Measurements from ENCODE around the gene KIF25.

DNA sequence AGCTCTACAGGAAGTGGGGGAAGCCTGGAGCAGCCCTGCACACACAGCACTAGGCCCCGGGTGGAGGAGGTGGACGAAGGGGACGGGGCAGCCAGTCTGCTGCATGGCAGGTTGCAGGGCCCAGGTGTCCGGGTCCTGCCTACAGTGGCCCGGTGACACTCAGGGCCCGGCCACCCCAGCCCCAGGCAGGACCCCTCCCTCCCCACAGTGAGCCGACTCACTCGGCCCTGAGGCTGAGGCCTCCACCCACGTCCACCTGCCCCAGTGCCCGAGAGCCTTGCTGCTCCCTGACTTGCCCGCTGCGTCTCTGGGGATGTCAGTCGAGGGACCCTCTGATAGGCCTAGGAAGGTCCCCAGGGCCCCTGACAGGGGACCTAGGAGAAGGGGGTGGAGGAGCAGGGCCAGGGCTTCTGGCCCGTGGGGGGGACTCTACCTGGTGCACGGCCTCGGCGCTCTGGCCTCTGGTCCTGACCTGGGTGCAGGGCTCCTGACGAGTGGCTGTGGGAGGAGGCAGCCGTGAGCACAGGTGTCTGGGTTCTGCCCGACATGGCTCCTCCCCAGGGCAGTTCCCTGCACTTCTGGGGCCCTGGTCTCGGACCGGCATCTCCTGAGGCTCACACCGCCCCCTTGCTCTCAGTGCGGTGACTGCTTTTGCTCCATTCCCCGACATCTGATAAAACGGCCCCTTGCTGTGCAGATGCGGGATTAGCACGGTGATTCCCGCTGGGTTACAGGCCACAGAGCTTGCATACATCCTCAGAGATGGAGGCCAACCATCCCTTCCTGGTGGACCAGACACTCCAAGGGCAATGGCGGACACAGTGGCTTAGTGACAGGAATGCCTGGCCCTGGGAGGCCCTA lies 61.5 kb downstream of the KIF25 start:
- TF ChIP-seq CREB1 (CRISPR knock-in tag; IDR thresholded peaks at IDR 0.05) (no peak), SP1 (CRISPR knock-in tag; conservative IDR thresholded peaks at IDR 0.05) (no peak), CREM (CRISPR knock-in tag; IDR thresholded peaks at IDR 0.05) (no peak), SMAD3 (CRISPR knock-in tag; IDR thresholded peaks at IDR 0.05; ENCODE audit: borderline replicate concordance) (no peak)
- TF ChIP-seq, protein P1, sequence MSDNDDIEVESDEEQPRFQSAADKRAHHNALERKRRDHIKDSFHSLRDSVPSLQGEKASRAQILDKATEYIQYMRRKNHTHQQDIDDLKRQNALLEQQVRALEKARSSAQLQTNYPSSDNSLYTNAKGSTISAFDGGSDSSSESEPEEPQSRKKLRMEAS (CRISPR knock-in tag; IDR thresholded peaks at IDR 0.05), result no peak
- TF ChIP-seq, protein P2, sequence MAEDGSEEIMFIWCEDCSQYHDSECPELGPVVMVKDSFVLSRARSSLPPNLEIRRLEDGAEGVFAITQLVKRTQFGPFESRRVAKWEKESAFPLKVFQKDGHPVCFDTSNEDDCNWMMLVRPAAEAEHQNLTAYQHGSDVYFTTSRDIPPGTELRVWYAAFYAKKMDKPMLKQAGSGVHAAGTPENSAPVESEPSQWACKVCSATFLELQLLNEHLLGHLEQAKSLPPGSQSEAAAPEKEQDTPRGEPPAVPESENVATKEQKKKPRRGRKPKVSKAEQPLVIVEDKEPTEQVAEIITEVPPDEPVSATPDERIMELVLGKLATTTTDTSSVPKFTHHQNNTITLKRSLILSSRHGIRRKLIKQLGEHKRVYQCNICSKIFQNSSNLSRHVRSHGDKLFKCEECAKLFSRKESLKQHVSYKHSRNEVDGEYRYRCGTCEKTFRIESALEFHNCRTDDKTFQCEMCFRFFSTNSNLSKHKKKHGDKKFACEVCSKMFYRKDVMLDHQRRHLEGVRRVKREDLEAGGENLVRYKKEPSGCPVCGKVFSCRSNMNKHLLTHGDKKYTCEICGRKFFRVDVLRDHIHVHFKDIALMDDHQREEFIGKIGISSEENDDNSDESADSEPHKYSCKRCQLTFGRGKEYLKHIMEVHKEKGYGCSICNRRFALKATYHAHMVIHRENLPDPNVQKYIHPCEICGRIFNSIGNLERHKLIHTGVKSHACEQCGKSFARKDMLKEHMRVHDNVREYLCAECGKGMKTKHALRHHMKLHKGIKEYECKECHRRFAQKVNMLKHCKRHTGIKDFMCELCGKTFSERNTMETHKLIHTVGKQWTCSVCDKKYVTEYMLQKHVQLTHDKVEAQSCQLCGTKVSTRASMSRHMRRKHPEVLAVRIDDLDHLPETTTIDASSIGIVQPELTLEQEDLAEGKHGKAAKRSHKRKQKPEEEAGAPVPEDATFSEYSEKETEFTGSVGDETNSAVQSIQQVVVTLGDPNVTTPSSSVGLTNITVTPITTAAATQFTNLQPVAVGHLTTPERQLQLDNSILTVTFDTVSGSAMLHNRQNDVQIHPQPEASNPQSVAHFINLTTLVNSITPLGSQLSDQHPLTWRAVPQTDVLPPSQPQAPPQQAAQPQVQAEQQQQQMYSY (CRISPR knock-in tag; IDR thresholded peaks at IDR 0.05), result no peak
- TF ChIP-seq, protein P3, sequence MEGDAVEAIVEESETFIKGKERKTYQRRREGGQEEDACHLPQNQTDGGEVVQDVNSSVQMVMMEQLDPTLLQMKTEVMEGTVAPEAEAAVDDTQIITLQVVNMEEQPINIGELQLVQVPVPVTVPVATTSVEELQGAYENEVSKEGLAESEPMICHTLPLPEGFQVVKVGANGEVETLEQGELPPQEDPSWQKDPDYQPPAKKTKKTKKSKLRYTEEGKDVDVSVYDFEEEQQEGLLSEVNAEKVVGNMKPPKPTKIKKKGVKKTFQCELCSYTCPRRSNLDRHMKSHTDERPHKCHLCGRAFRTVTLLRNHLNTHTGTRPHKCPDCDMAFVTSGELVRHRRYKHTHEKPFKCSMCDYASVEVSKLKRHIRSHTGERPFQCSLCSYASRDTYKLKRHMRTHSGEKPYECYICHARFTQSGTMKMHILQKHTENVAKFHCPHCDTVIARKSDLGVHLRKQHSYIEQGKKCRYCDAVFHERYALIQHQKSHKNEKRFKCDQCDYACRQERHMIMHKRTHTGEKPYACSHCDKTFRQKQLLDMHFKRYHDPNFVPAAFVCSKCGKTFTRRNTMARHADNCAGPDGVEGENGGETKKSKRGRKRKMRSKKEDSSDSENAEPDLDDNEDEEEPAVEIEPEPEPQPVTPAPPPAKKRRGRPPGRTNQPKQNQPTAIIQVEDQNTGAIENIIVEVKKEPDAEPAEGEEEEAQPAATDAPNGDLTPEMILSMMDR (IDR thresholded peaks at IDR 0.05), result no peak
- TF ChIP-seq, protein P4, sequence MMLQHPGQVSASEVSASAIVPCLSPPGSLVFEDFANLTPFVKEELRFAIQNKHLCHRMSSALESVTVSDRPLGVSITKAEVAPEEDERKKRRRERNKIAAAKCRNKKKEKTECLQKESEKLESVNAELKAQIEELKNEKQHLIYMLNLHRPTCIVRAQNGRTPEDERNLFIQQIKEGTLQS (CRISPR knock-in tag; conservative IDR thresholded peaks at IDR 0.05), result no peak

All from WTC11 (cell line).